HepG2 (cell line): ENCODE measurements around the gene ACAP3. TPM values are rescaled to one million over a fixed set of nuclear protein-coding genes. Genes with fewer than 3 reads are reported as not detected.
A peak's percentile ranks its signal among the peaks of the same experiment; 100 is the strongest.

ENCODE experiments used
- BORCS8-MEF2B ChIP-seq: sonication (generic); formaldehyde crosslinking; IDR thresholded peaks from 2 replicates; pipeline ENCODE4 v1.8.0; 2022; ENCODE audit warnings: mild to moderate bottlenecking, missing genetic modification reagents
- BRF2 ChIP-seq: sonication (generic); formaldehyde crosslinking; IDR thresholded peaks from 2 replicates; pipeline ENCODE4 v1.8.1; 2022; ENCODE audit warnings: mild to moderate bottlenecking, missing genetic modification reagents
- ETV6 ChIP-seq: sonication (generic); formaldehyde crosslinking; conservative IDR thresholded peaks from 2 replicates; pipeline ENCODE4 v1.4.0; 2020; ENCODE audit warnings: missing genetic modification reagents
- HNF1A ChIP-seq, 2 experiments: sonication (generic) in 1 of 2; formaldehyde crosslinking in 1 of 2; IDR thresholded peaks; 2 replicates each; pipeline versions ENCODE4 v1.4.0 to v1.6.1; 2016 to 2020; ENCODE audit warnings: borderline replicate concordance in 1 of 2, low read depth in 1 of 2, mild to moderate bottlenecking in 1 of 2, missing genetic modification reagents in 1 of 2
- IKZF4 ChIP-seq: sonication (generic); formaldehyde crosslinking; IDR thresholded peaks from 2 replicates; pipeline ENCODE4 v1.5.1; 2020; ENCODE audit warnings: borderline replicate concordance, mild to moderate bottlenecking, low read depth, missing genetic modification reagents; ENCODE audit errors: not compliant biosample characterization
- TEAD2 ChIP-seq: sonication (generic); formaldehyde crosslinking; IDR thresholded peaks from 2 replicates; pipeline ENCODE4 v1.9.0; 2021; ENCODE audit warnings: missing genetic modification reagents
- UBTF ChIP-seq: sonication (generic); formaldehyde crosslinking; IDR thresholded peaks from 2 replicates; pipeline ENCODE4 v1.4.0; 2020; ENCODE audit warnings: mild to moderate bottlenecking, missing genetic modification reagents
- YY1 ChIP-seq: IDR thresholded peaks from 2 replicates; pipeline ENCODE4 v1.6.1; 2011; ENCODE audit warnings: low read length, low read depth, moderate library complexity, mild to moderate bottlenecking; ENCODE audit not compliant: insufficient read depth, insufficient replicate concordance
- ZNF3 ChIP-seq: IDR thresholded peaks from 2 replicates; pipeline ENCODE4 v1.7.0; 2017; ENCODE audit warnings: inconsistent platforms
- ZNF430 ChIP-seq: sonication (generic); formaldehyde crosslinking; IDR thresholded peaks from 2 replicates; pipeline ENCODE4 v1.9.0; 2021; ENCODE audit warnings: mild to moderate bottlenecking, missing genetic modification reagents
- ZNF562 ChIP-seq: sonication (generic); formaldehyde crosslinking; IDR thresholded peaks from 2 replicates; pipeline ENCODE4 v1.8.0; 2022; ENCODE audit warnings: missing genetic modification reagents, borderline replicate concordance
- ZNF747 ChIP-seq: sonication (generic); formaldehyde crosslinking; IDR thresholded peaks from 2 replicates; pipeline ENCODE4 v1.8.1; 2023; ENCODE audit warnings: missing genetic modification reagents, mild to moderate bottlenecking, borderline replicate concordance
- ZSCAN29 ChIP-seq: sonication (generic); formaldehyde crosslinking; conservative IDR thresholded peaks from 2 replicates; pipeline ENCODE4 v1.4.0; 2020; ENCODE audit warnings: mild to moderate bottlenecking, missing genetic modification reagents
- polyA plus RNA-seq, 8 experiments: library from polyadenylated mRNA; depleted of rRNA in 3 of 8; stranded (reverse) in 7 of 8; unstranded in 1 of 8; fragments of >200 nt; fragmentation: Illumina TruSeq in 4 of 8; extraction: Trizol in 4 of 8; gene quantifications; 2 replicates each; pipeline versions ENCODE4 v1.2.1 to v1.2.3, GENCODE V29; 2011 to 2016; ENCODE audit warnings: low read depth in 4 of 8, missing spikeins in 1 of 8, mixed read lengths in 1 of 8; ENCODE audit not compliant: insufficient read depth in 1 of 8
- total RNA-seq, 5 experiments: library from RNA; depleted of rRNA; stranded (reverse); fragments of >200 nt; fragmentation: Illumina TruSeq; extraction: Trizol; gene quantifications; 2 replicates each; pipeline ENCODE4 v1.2.3, GENCODE V29; 2016; ENCODE audit warnings: low read depth in 1 of 5
- TF ChIP-seq, protein P1 (sequence below): sonication (generic); formaldehyde crosslinking; IDR thresholded peaks from 2 replicates; pipeline ENCODE4 v1.8.0; 2022; ENCODE audit warnings: low read depth, missing genetic modification reagents
- TF ChIP-seq, protein P2 (sequence below): sonication (generic); formaldehyde crosslinking; IDR thresholded peaks from 2 replicates; pipeline ENCODE4 v1.8.0; 2023; ENCODE audit warnings: mild to moderate bottlenecking, missing genetic modification reagents

ACAP3 gene
- total and polyA plus RNA-seq, 2 of the 13 experiments (the other 11 are each of a cell fraction or from before 2014, with no cell fraction given): 29.4 to 50.8 TPM

DNA sequence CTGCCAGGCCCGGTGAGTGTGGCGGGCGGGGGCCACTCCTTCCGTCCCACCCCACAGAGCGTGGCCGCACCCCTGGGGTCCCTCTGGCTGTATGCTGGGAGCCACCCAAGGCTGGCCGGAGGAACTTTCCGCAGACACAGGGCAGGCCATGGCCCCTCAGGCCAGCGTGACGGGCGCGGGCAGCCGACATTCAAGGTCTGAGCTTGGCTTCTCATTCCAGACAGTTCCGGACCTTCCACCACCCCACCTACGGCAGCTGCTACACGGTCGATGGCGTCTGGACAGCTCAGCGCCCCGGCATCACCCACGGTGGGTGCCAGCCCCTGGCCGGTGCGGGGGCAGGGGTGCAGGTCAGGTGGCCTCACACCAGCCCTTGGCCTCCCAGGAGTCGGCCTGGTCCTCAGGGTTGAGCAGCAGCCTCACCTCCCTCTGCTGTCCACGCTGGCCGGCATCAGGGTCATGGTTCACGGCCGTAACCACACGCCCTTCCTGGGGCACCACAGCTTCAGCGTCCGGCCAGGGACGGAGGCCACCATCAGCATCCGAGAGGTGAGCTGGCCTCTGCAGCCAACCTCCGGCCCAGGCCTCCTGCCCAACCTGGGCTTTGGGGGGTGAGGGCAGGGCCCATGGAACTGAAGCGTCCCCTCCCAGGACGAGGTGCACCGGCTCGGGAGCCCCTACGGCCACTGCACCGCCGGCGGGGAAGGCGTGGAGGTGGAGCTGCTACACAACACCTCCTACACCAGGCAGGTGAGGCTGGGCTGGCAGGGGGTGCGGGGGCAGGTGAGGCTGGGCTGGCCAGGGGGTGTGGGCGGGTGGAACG, 20.2 kb downstream of the ACAP3 start (continued):
- TF ChIP-seq HNF1A (IDR thresholded peaks at IDR 0.05; ENCODE audit: low read depth) (no peak), HNF1A (CRISPR knock-in tag; IDR thresholded peaks at IDR 0.05; ENCODE audit: borderline replicate concordance) (0 out of 2 replicates have a peak, but pooled peaks have one; percentile 52), ZNF430 (CRISPR knock-in tag) (no peak; the same call in 1 of the 2 replicates), ETV6 (CRISPR knock-in tag) (no peak), ZNF562 (no peak), ZNF3 (CRISPR knock-in tag) (no peak), YY1 (no peak), UBTF (CRISPR knock-in tag) (peak; percentile 97), ZNF747 (CRISPR knock-in tag) (no peak), BRF2 (CRISPR knock-in tag) (no peak), ZSCAN29 (0 out of 2 replicates have a peak, but pooled peaks have one; percentile 27), IKZF4 (CRISPR knock-in tag) (no peak), TEAD2 (no peak), BORCS8-MEF2B (CRISPR knock-in tag) (no peak)
- TF ChIP-seq, protein P1, sequence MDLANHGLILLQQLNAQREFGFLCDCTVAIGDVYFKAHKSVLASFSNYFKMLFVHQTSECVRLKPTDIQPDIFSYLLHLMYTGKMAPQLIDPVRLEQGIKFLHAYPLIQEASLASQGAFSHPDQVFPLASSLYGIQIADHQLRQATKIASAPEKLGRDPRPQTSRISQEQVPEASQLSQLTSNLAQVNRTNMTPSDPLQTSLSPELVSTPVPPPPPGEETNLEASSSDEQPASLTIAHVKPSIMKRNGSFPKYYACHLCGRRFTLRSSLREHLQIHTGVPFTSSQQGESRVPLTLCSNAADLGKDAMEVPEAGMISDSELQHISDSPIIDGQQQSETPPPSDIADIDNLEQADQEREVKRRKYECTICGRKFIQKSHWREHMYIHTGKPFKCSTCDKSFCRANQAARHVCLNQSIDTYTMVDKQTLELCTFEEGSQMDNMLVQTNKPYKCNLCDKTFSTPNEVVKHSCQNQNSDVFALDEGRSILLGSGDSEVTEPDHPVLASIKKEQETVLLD: no peak
- TF ChIP-seq, protein P2, sequence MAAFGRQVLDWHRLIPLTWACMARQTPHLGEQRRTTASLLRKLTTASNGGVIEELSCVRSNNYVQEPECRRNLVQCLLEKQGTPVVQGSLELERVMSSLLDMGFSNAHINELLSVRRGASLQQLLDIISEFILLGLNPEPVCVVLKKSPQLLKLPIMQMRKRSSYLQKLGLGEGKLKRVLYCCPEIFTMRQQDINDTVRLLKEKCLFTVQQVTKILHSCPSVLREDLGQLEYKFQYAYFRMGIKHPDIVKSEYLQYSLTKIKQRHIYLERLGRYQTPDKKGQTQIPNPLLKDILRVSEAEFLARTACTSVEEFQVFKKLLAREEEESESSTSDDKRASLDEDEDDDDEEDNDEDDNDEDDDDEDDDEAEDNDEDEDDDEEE (CRISPR knock-in tag): no peak
